Trophoblast cell (in vitro differentiated cells and primary cell): ENCODE data around the gene GGPS1.

ENCODE experiments used
- DNase-seq, 2 donors: peaks; one replicate each; pipeline ENCODE4 v3.0.0-alpha.2; 2016
- H2AFZ ChIP-seq: 2 replicates; pipeline ENCODE4 v1.6.1; 2013; ENCODE audit warnings: low read length, moderate library complexity, mild to moderate bottlenecking; ENCODE audit not compliant: insufficient read depth, poor library complexity
- H2AK5ac ChIP-seq: 2 replicates; pipeline ENCODE4 v1.6.1; 2013; ENCODE audit warnings: mild to moderate bottlenecking, low read length
- H2BK120ac ChIP-seq: 2 replicates; pipeline ENCODE4 v1.6.1; 2013; ENCODE audit warnings: low read length, mild to moderate bottlenecking, moderate library complexity; ENCODE audit not compliant: insufficient read depth, poor library complexity
- H2BK12ac ChIP-seq: 2 replicates; pipeline ENCODE4 v1.6.1; 2013; ENCODE audit warnings: mild to moderate bottlenecking, low read length, moderate library complexity
- H2BK5ac ChIP-seq: 2 replicates; pipeline ENCODE4 v1.6.1; 2013; ENCODE audit warnings: low read length, low read depth, moderate library complexity, mild to moderate bottlenecking; ENCODE audit not compliant: poor library complexity
- H3K14ac ChIP-seq: 2 replicates; pipeline ENCODE4 v1.6.1; 2013; ENCODE audit warnings: mild to moderate bottlenecking, low read length
- H3K18ac ChIP-seq: 2 replicates; pipeline ENCODE4 v1.6.1; 2013; ENCODE audit warnings: mild to moderate bottlenecking, low read length
- H3K23ac ChIP-seq: 2 replicates; pipeline ENCODE4 v1.6.1; 2013; ENCODE audit warnings: low read length
- H3K27ac ChIP-seq: 2 replicates; pipeline ENCODE4 v1.5.1; 2013; ENCODE audit warnings: low read depth, mild to moderate bottlenecking, inconsistent platforms, low read length, moderate library complexity
- H3K27me3 ChIP-seq: 2 replicates; pipeline ENCODE4 v1.6.1; 2013; ENCODE audit warnings: inconsistent platforms, mild to moderate bottlenecking, low read length, moderate library complexity; ENCODE audit not compliant: insufficient read depth
- H3K36me3 ChIP-seq, 2 experiments: 1 replicate in 1 of 2; 2 replicates in 1 of 2; pipeline ENCODE4 v1.6.1; 2013; ENCODE audit warnings: low read length in 2 of 2, mild to moderate bottlenecking in 2 of 2, moderate library complexity in 1 of 2; ENCODE audit not compliant: insufficient read depth in 2 of 2, control insufficient read depth in 1 of 2
- H3K4ac ChIP-seq: 2 replicates; pipeline ENCODE4 v1.6.1; 2013; ENCODE audit warnings: low read depth, mild to moderate bottlenecking, low read length, moderate library complexity
- H3K4me1 ChIP-seq, 2 experiments: 1 replicate in 1 of 2; 2 replicates in 1 of 2; pipeline ENCODE4 v1.6.1; 2013; ENCODE audit warnings: low read length in 2 of 2, mild to moderate bottlenecking in 2 of 2, moderate library complexity in 1 of 2; ENCODE audit not compliant: insufficient read depth in 2 of 2, control insufficient read depth in 1 of 2
- H3K4me2 ChIP-seq: 2 replicates; pipeline ENCODE4 v1.6.1; 2013; ENCODE audit warnings: inconsistent platforms, mild to moderate bottlenecking, low read length, moderate library complexity
- H3K4me3 ChIP-seq: 2 replicates; pipeline ENCODE4 v1.5.1; 2013; ENCODE audit warnings: mild to moderate bottlenecking, low read depth, low read length, inconsistent platforms
- H3K79me1 ChIP-seq: one replicate; pipeline ENCODE4 v1.6.1; 2013; ENCODE audit warnings: low read length
- H3K79me2 ChIP-seq: 2 replicates; pipeline ENCODE4 v1.6.1; 2013; ENCODE audit warnings: low read length, mild to moderate bottlenecking; ENCODE audit not compliant: control insufficient read depth, insufficient read depth, poor library complexity
- H3K9ac ChIP-seq: 2 replicates; pipeline ENCODE4 v1.6.1; 2013; ENCODE audit warnings: mild to moderate bottlenecking, low read length
- H3K9me3 ChIP-seq: 2 replicates; pipeline ENCODE4 v1.6.1; 2013; ENCODE audit warnings: low read depth, mild to moderate bottlenecking, control low read depth, inconsistent platforms, low read length; ENCODE audit not compliant: insufficient read depth
- H4K12ac ChIP-seq: 2 replicates; pipeline ENCODE4 v1.6.1; 2013; ENCODE audit warnings: low read depth, mild to moderate bottlenecking, low read length, moderate library complexity
- H4K8ac ChIP-seq: 2 replicates; pipeline ENCODE4 v1.6.1; 2013; ENCODE audit warnings: low read depth, mild to moderate bottlenecking, low read length, moderate library complexity
- H4K91ac ChIP-seq: one replicate; pipeline ENCODE4 v1.6.1; 2013; ENCODE audit warnings: low read depth, mild to moderate bottlenecking, low read length, moderate library complexity
- WGBS: extraction: QIAGEN DNeasy Blood & Tissue Kit; methylation state at CpG from one replicate; pipeline ENCODE4 v1.1.7; 2013; ENCODE audit warnings: missing lambda C conversion rate; ENCODE audit not compliant: insufficient read length, insufficient coverage; ENCODE audit errors: extremely low coverage; 5-methylcytosine and 5-hydroxymethylcytosine counted together

Gene GGPS1

GRCh38 chr1:235298758-235299157, 29.6 kb upstream of the GGPS1 start:
- H4K8ac ChIP-seq = no peak overlapping the region
- H3K9me3 ChIP-seq = no peaks in the 10 kb centered on the region
- H2BK120ac ChIP-seq = no peak overlapping the region
- H2AK5ac ChIP-seq = no peak overlapping the region
- H3K9ac ChIP-seq = no peak overlapping the region
- H3K18ac ChIP-seq = no peak overlapping the region
- H3K4ac ChIP-seq = peak overlapping the region; percentile 34
- H3K4me3 ChIP-seq = no peak overlapping the region
- H4K12ac ChIP-seq = no peak overlapping the region
- no peak overlapping the region for H3K27ac ChIP-seq
- DNase-seq = no peak
- WGBS = no CpG with 5 or more reads among the region's 2 CpGs
- no peaks in the 10 kb centered on the region for H3K27me3 ChIP-seq
- H3K14ac ChIP-seq = no peak overlapping the region
- no peak overlapping the region for H2BK12ac ChIP-seq
- H2AFZ ChIP-seq = no peak overlapping the region
- H3K79me1 ChIP-seq = no peaks in the 10 kb centered on the region
- H3K4me1 ChIP-seq = peaks cover 6 to 14% of the 10 kb centered on the region in 2 experiments
- H4K91ac ChIP-seq = no peak overlapping the region
- peaks cover 17% of the 10 kb centered on the region for H3K79me2 ChIP-seq
- no peaks in the 10 kb centered on the region for H3K36me3 ChIP-seq
- no peak overlapping the region for H2BK5ac ChIP-seq
- no peak overlapping the region for H3K4me2 ChIP-seq
- H3K23ac ChIP-seq = no peak overlapping the region

GRCh38 chr1:235299169-235299858, 29.1 kb upstream of the GGPS1 start:
- Histone ChIP-seq H3K14ac (no peak overlapping the region), H3K9me3 (no peaks in the 10 kb centered on the region), H3K79me2 (peaks cover 19% of the 10 kb centered on the region), H4K12ac (no peak overlapping the region), H3K27ac (no peak overlapping the region), H4K8ac (no peak overlapping the region), H2AFZ (no peak overlapping the region), H2BK12ac (no peak overlapping the region), H3K4me3 (no peak overlapping the region), H3K4me2 (no peak overlapping the region), H3K18ac (no peak overlapping the region), H2AK5ac (no peak overlapping the region), H4K91ac (no peak overlapping the region), H2BK5ac (no peak overlapping the region), H3K79me1 (no peaks in the 10 kb centered on the region), H3K27me3 (no peaks in the 10 kb centered on the region), H3K4me1 (peaks cover 6 to 14% of the 10 kb centered on the region in 2 experiments), H2BK120ac (no peak overlapping the region), H3K36me3 (peaks cover 0 to 1% of the 10 kb centered on the region in 2 experiments), H3K4ac (no peak overlapping the region), H3K23ac (no peak overlapping the region), H3K9ac (no peak overlapping the region)
- DNase-seq = no peak
- WGBS = no CpG with 5 or more reads among the region's 10 CpGs

- H3K27ac ChIP-seq = no peak overlapping the region
- no peak overlapping the region for H3K9ac ChIP-seq
- no peak overlapping the region for H2BK120ac ChIP-seq
- no peak for DNase-seq
- H2BK12ac ChIP-seq = no peak overlapping the region
- H2AK5ac ChIP-seq = no peak overlapping the region
- no peaks in the 10 kb centered on the region for H3K79me1 ChIP-seq
- H4K8ac ChIP-seq = no peak overlapping the region
- no peak overlapping the region for H4K91ac ChIP-seq
- no peak overlapping the region for H2AFZ ChIP-seq
- WGBS = no CpG with 5 or more reads among the region's 1 CpG
- peaks cover 15% of the 10 kb centered on the region for H3K79me2 ChIP-seq
- no peak overlapping the region for H3K18ac ChIP-seq
- no peak overlapping the region for H3K23ac ChIP-seq
- no peak overlapping the region for H3K14ac ChIP-seq
- no peak overlapping the region for H4K12ac ChIP-seq
- H3K36me3 ChIP-seq = peaks cover 0 to 1% of the 10 kb centered on the region in 2 experiments
- H2BK5ac ChIP-seq = no peak overlapping the region
- no peak overlapping the region for H3K4ac ChIP-seq
- no peaks in the 10 kb centered on the region for H3K4me1 ChIP-seq
- no peak overlapping the region for H3K4me3 ChIP-seq
- no peaks in the 10 kb centered on the region for H3K9me3 ChIP-seq
- H3K27me3 ChIP-seq = no peaks in the 10 kb centered on the region
- no peak overlapping the region for H3K4me2 ChIP-seq
Measured at GRCh38 chr1:235302143-235302542, 26.2 kb upstream of the GGPS1 start.

GRCh38 chr1:235304549-235305451, 23.6 kb upstream of the GGPS1 start:
- Histone ChIP-seq H3K4me1 (no peaks in the 10 kb centered on the region), H3K14ac (no peak overlapping the region), H3K27ac (no peak overlapping the region), H3K18ac (no peak overlapping the region), H2BK120ac (no peak overlapping the region), H3K79me1 (no peaks in the 10 kb centered on the region), H3K79me2 (peaks cover 17% of the 10 kb centered on the region), H3K4me2 (no peak overlapping the region), H4K12ac (no peak overlapping the region), H2AK5ac (no peak overlapping the region), H3K4me3 (no peak overlapping the region), H4K91ac (no peak overlapping the region), H3K36me3 (peaks cover 0 to 4% of the 10 kb centered on the region in 2 experiments), H2AFZ (no peak overlapping the region), H3K9me3 (no peaks in the 10 kb centered on the region), H3K9ac (no peak overlapping the region), H3K23ac (no peak overlapping the region), H3K4ac (peak overlapping the region; percentile 75), H3K27me3 (no peaks in the 10 kb centered on the region), H2BK12ac (no peak overlapping the region), H4K8ac (no peak overlapping the region), H2BK5ac (no peak overlapping the region)
- 100% methylated on average over 1 of the region's 6 CpGs for WGBS
- peak in 1 of 2 donors; percentile 35 for DNase-seq
